ENCODE results near the gene SPDYA.

DNA sequence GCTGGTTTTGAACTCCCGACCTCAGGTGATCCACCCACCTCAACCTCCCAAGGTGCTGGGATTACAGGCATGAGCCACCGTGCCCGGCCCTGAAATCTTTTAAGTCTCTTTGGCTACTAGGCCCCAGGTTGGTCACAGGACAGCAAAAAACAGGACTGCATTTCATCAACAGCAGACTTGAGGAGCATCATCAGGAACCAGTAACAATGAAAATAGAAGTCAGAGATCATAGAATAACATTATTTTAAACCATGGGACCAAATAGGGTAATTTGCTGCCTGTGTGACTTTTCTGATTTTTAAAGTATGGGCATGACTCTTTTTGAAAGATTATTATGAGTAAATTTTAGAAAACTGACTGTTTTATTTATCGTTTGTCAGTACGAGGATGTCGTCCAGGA lies 34.2 kb upstream of the SPDYA start:
- TF ChIP-seq MXI1 (IDR thresholded peaks at IDR 0.05; ENCODE audit: borderline replicate concordance, low read depth, low read length): no peak
- TF ChIP-seq, protein P1, sequence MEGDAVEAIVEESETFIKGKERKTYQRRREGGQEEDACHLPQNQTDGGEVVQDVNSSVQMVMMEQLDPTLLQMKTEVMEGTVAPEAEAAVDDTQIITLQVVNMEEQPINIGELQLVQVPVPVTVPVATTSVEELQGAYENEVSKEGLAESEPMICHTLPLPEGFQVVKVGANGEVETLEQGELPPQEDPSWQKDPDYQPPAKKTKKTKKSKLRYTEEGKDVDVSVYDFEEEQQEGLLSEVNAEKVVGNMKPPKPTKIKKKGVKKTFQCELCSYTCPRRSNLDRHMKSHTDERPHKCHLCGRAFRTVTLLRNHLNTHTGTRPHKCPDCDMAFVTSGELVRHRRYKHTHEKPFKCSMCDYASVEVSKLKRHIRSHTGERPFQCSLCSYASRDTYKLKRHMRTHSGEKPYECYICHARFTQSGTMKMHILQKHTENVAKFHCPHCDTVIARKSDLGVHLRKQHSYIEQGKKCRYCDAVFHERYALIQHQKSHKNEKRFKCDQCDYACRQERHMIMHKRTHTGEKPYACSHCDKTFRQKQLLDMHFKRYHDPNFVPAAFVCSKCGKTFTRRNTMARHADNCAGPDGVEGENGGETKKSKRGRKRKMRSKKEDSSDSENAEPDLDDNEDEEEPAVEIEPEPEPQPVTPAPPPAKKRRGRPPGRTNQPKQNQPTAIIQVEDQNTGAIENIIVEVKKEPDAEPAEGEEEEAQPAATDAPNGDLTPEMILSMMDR (conservative IDR thresholded peaks at IDR 0.05; ENCODE audit: low read depth, low read length): no peak
- no peak for TF ChIP-seq NFE2L2 (IDR thresholded peaks at IDR 0.05; ENCODE audit: low read depth, low read length)
- TF ChIP-seq SMC3 (IDR thresholded peaks at IDR 0.05; ENCODE audit: low read depth, low read length): no peak
- TF ChIP-seq RAD21 (IDR thresholded peaks at IDR 0.05; ENCODE audit: low read length): no peak
- no peak for TF ChIP-seq MAFK (IDR thresholded peaks at IDR 0.05; ENCODE audit: low read depth, low read length)
- no peak for TF ChIP-seq CEBPB (IDR thresholded peaks at IDR 0.05; ENCODE audit: low read depth, low read length)
- no peak for TF ChIP-seq POLR2A (IDR thresholded peaks at IDR 0.05; ENCODE audit: low read depth, low read length)
- TF ChIP-seq, protein P2, sequence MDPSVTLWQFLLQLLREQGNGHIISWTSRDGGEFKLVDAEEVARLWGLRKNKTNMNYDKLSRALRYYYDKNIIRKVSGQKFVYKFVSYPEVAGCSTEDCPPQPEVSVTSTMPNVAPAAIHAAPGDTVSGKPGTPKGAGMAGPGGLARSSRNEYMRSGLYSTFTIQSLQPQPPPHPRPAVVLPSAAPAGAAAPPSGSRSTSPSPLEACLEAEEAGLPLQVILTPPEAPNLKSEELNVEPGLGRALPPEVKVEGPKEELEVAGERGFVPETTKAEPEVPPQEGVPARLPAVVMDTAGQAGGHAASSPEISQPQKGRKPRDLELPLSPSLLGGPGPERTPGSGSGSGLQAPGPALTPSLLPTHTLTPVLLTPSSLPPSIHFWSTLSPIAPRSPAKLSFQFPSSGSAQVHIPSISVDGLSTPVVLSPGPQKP (IDR thresholded peaks at IDR 0.05; ENCODE audit: borderline replicate concordance, low read depth, low read length): no peak
- no peak for TF ChIP-seq RCOR1 (IDR thresholded peaks at IDR 0.05; ENCODE audit: insufficient replicate concordance, low read length)
- TF ChIP-seq, protein P3, sequence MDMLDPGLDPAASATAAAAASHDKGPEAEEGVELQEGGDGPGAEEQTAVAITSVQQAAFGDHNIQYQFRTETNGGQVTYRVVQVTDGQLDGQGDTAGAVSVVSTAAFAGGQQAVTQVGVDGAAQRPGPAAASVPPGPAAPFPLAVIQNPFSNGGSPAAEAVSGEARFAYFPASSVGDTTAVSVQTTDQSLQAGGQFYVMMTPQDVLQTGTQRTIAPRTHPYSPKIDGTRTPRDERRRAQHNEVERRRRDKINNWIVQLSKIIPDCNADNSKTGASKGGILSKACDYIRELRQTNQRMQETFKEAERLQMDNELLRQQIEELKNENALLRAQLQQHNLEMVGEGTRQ (IDR thresholded peaks at IDR 0.05; ENCODE audit: low read depth, low read length): no peak
- no peak for TF ChIP-seq BHLHE40 (IDR thresholded peaks at IDR 0.05; ENCODE audit: low read depth, low read length)
- TF ChIP-seq RFX5 (IDR thresholded peaks at IDR 0.05; ENCODE audit: low read depth, low read length): no peak
